MM.1S (cell line): ENCODE measurements around the gene SRA1.

Experiments used
- DNase-seq: peaks from one replicate; pipeline ENCODE4 v3.0.0-alpha.2; 2015
- H2AFZ ChIP-seq: fragments of 300-600 bp; sonication (generic); 2 replicates; pipeline ENCODE4 v1.6.0; 2016; ENCODE audit warnings: antibody characterized with exemption, low read length
- H3F3A ChIP-seq: fragments of 300-600 bp; sonication (generic); 2 replicates; pipeline ENCODE4 v1.6.1; 2016; ENCODE audit warnings: mild to moderate bottlenecking, antibody characterized with exemption, low read length, moderate library complexity, mixed read lengths; ENCODE audit not compliant: insufficient read depth
- H3K27ac ChIP-seq: fragments of 300-600 bp; sonication (generic); 2 replicates; pipeline ENCODE4 v1.5.1; 2016; ENCODE audit warnings: mild to moderate bottlenecking, low read length
- H3K27me3 ChIP-seq: fragments of 300-600 bp; sonication (generic); replicated peaks from 2 replicates; pipeline ENCODE4 v1.6.0; 2016; ENCODE audit warnings: low read length; ENCODE audit not compliant: insufficient read depth
- H3K36me3 ChIP-seq: fragments of 300-600 bp; sonication (generic); replicated peaks from 2 replicates; pipeline ENCODE4 v1.6.1; 2016; ENCODE audit warnings: mild to moderate bottlenecking, low read length, mixed read lengths; ENCODE audit not compliant: insufficient read depth
- H3K4me1 ChIP-seq: fragments of 300-600 bp; sonication (generic); 2 replicates; pipeline ENCODE4 v1.6.1; 2016; ENCODE audit warnings: low read length, mixed read lengths
- H3K4me2 ChIP-seq: fragments of 300-600 bp; sonication (generic); 2 replicates; pipeline ENCODE4 v1.6.0; 2016; ENCODE audit warnings: low read depth, low read length
- H3K4me3 ChIP-seq: fragments of 300-600 bp; sonication (generic); 2 replicates; pipeline ENCODE4 v1.5.1; 2016; ENCODE audit warnings: low read length, mixed read lengths
- H3K79me2 ChIP-seq: fragments of 300-600 bp; sonication (generic); 2 replicates; pipeline ENCODE4 v1.6.1; 2016; ENCODE audit warnings: mixed run types, low read length, mixed read lengths
- H3K9ac ChIP-seq: fragments of 300-600 bp; sonication (generic); 2 replicates; pipeline ENCODE4 v1.6.1; 2016; ENCODE audit warnings: low read length, mixed read lengths
- H3K9me2 ChIP-seq: fragments of 300-600 bp; sonication (generic); replicated peaks from 2 replicates; pipeline ENCODE4 v1.6.1; 2016; ENCODE audit warnings: mild to moderate bottlenecking, low read length, mixed read lengths; ENCODE audit not compliant: insufficient read depth
- H3K9me3 ChIP-seq: fragments of 300-600 bp; sonication (generic); replicated peaks from 2 replicates; pipeline ENCODE4 v1.6.1; 2016; ENCODE audit warnings: mild to moderate bottlenecking, low read length, mixed read lengths; ENCODE audit not compliant: insufficient read depth
- H4K20me1 ChIP-seq: fragments of 300-600 bp; sonication (generic); 2 replicates; pipeline ENCODE4 v1.6.1; 2016; ENCODE audit warnings: mild to moderate bottlenecking, low read length, moderate library complexity, mixed read lengths; ENCODE audit not compliant: insufficient read depth
- CTCF ChIP-seq: fragments of 300-600 bp; sonication (generic); IDR thresholded peaks from 2 replicates; pipeline ENCODE4 v1.5.1; 2016; ENCODE audit warnings: antibody characterized with exemption, low read length, mixed read lengths
- EZH2 ChIP-seq: fragments of 300-600 bp; sonication (generic); optimal IDR thresholded peaks from 2 replicates; pipeline ENCODE3; 2017; ENCODE audit warnings: low read depth, mild to moderate bottlenecking, antibody characterized with exemption, low read length, mixed read lengths
- EZH2phosphoT487 ChIP-seq: fragments of 300-600 bp; sonication (generic); IDR thresholded peaks from 2 replicates; pipeline ENCODE4 v1.6.1; 2018; ENCODE audit warnings: antibody characterized with exemption, low read length

SRA1 gene

GRCh38 chr5:140550147-140551079 lies 6.9 kb downstream of the SRA1 start:
- H3K9ac ChIP-seq: no peak overlapping the region

GRCh38 chr5:140549237-140550144 lies 7.8 kb downstream of the SRA1 start:
- TF ChIP-seq CTCF: no peak
- no peak for TF ChIP-seq EZH2
- TF ChIP-seq EZH2phosphoT487: no peak
- 0 out of 2 replicates have a peak, but pooled peaks cover 4% of the 10 kb centered on the region for H3K36me3 ChIP-seq
- peaks cover 25% of the 10 kb centered on the region for H3K79me2 ChIP-seq
- H3K9ac ChIP-seq: no peak overlapping the region
- H3K27me3 ChIP-seq: no peaks in the 10 kb centered on the region
- no peaks in the 10 kb centered on the region; the same call in none of the 2 replicates for H3F3A ChIP-seq
- no peak overlapping the region for H3K27ac ChIP-seq
- H2AFZ ChIP-seq: no peak overlapping the region
- no peaks in the 10 kb centered on the region for H3K9me2 ChIP-seq
- H3K4me1 ChIP-seq: 0 out of 2 replicates have a peak, but pooled peaks cover 4% of the 10 kb centered on the region
- no peak overlapping the region for H3K4me3 ChIP-seq
- DNase-seq: no peak
- 0 out of 2 replicates have a peak, but pooled peaks cover 4% of the 10 kb centered on the region for H4K20me1 ChIP-seq
- H3K4me2 ChIP-seq: no peak overlapping the region
- H3K9me3 ChIP-seq: no peaks in the 10 kb centered on the region

More at GRCh38 chr5:140550147-140551079, 6.9 kb downstream of the SRA1 start:
- H3K9me3 ChIP-seq: no peaks in the 10 kb centered on the region
- H3K4me3 ChIP-seq: no peak overlapping the region
- TF ChIP-seq CTCF (no peak), EZH2phosphoT487 (no peak), EZH2 (no peak)
- 0 out of 2 replicates have a peak, but pooled peaks cover 4% of the 10 kb centered on the region for H4K20me1 ChIP-seq
- no peak overlapping the region for H3K27ac ChIP-seq
- no peaks in the 10 kb centered on the region; the same call in none of the 2 replicates for H3F3A ChIP-seq
- H3K4me2 ChIP-seq: no peak overlapping the region
- no peak overlapping the region for H2AFZ ChIP-seq
- H3K9me2 ChIP-seq: no peaks in the 10 kb centered on the region
- 0 out of 2 replicates have a peak, but pooled peaks cover 5% of the 10 kb centered on the region for H3K4me1 ChIP-seq
- H3K36me3 ChIP-seq: 0 out of 2 replicates have a peak, but pooled peaks cover 4% of the 10 kb centered on the region
- peaks cover 34% of the 10 kb centered on the region for H3K79me2 ChIP-seq
- H3K27me3 ChIP-seq: no peaks in the 10 kb centered on the region
- no peak for DNase-seq

GRCh38 chr5:140548791-140549190 lies 8.5 kb downstream of the SRA1 start:
- Histone ChIP-seq H3K9ac (no peak overlapping the region), H3F3A (no peaks in the 10 kb centered on the region; the same call in none of the 2 replicates), H3K79me2 (peaks cover 19% of the 10 kb centered on the region), H2AFZ (no peak overlapping the region), H4K20me1 (0 out of 2 replicates have a peak, but pooled peaks cover 4% of the 10 kb centered on the region), H3K27me3 (no peaks in the 10 kb centered on the region), H3K9me2 (no peaks in the 10 kb centered on the region), H3K9me3 (no peaks in the 10 kb centered on the region), H3K36me3 (0 out of 2 replicates have a peak, but pooled peaks cover 4% of the 10 kb centered on the region), H3K27ac (no peak overlapping the region), H3K4me2 (no peak overlapping the region), H3K4me3 (no peak overlapping the region), H3K4me1 (0 out of 2 replicates have a peak, but pooled peaks cover 4% of the 10 kb centered on the region)
- no peak for DNase-seq
- TF ChIP-seq EZH2 (no peak), EZH2phosphoT487 (no peak), CTCF (no peak)
